Activated CD4-positive, alpha-beta memory T cell treated with anti-CD3 and anti-CD28 coated beads for 36 hours (primary cell): ENCODE measurements around the gene ADAMTSL1. TPM values are rescaled to one million over a fixed set of nuclear protein-coding genes. Genes with fewer than 3 reads are reported as not detected.

Experiments
- CTCF ChIA-PET: fragments of 350-600 bp; sonication (Branson Sonifier 250); formaldehyde crosslinking; loops from one replicate; lab custom pipeline; 2021; ENCODE audit warnings: antibody characterized with exemption, inconsistent platforms; lab: Charles Lee
- POLR2A ChIA-PET: fragments of 350-600 bp; sonication (Branson Sonifier 250); formaldehyde crosslinking; loops from one replicate; lab custom pipeline; 2021; ENCODE audit warnings: antibody characterized with exemption; lab: Charles Lee
- DNase-seq: peaks from one replicate; pipeline ENCODE4 v3.0.0-alpha.2; 2020
- H3K27ac Mint-ChIP-seq: one replicate; pipeline ENCODE4 v1.8.0; 2021; ENCODE audit warnings: mixed read lengths
- H3K27me3 Mint-ChIP-seq: one replicate; pipeline ENCODE4 v1.8.0; 2021; ENCODE audit warnings: mixed read lengths
- H3K36me3 Mint-ChIP-seq: one replicate; pipeline ENCODE4 v1.8.0; 2021; ENCODE audit warnings: mixed read lengths
- H3K4me1 Mint-ChIP-seq: one replicate; pipeline ENCODE4 v1.8.0; 2021; ENCODE audit warnings: low read depth, mixed read lengths
- H3K4me3 Mint-ChIP-seq: one replicate; pipeline ENCODE4 v1.8.0; 2021; ENCODE audit warnings: mild to moderate bottlenecking, mixed read lengths
- H3K9me3 Mint-ChIP-seq: one replicate; pipeline ENCODE4 v1.8.0; 2021; ENCODE audit warnings: mixed read lengths
- intact Hi-C: fragments of 100-400 bp; cut with micrococcal nuclease; formaldehyde crosslinking; loops from one replicate; pipeline ENCODE4 v1.15.1; 2023
- total RNA-seq, 2 experiments: library from RNA; stranded (reverse); gene quantifications; one replicate each; pipeline ENCODE4 v1.2.3, GENCODE V29; 2021

ADAMTSL1 gene
- total RNA-seq, 2 experiments from 2014 or later, result not detected

DNA sequence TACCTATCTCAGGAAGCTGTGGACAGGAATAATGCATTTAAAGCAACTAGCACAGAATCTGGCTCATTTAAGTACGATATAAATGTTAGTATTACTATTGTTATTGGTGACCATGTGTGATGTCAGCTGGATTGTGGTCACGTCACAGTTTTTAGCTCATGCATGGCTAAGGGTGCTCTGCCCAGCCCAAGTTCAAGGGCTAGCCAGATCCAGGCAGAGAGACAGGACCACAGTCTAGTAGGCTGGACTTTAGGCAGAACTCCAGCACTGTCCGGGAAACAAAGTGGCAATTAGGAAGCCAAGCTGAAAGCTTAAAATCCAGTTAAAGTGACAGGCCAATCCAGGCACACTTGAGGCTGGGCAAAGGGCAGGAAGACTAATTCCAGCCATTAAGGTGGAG lies 273.6 kb downstream of the ADAMTSL1 start:
- Mint-ChIP-seq H3K4me3 (no peak overlapping the region), H3K36me3 (no peaks in the 10 kb centered on the region), H3K27me3 (no peaks in the 10 kb centered on the region), H3K9me3 (no peaks in the 10 kb centered on the region), H3K4me1 (no peaks in the 10 kb centered on the region), H3K27ac (no peak overlapping the region)
- ChIA-PET POLR2A (interaction anchor here (0.7 kb wide), 1 partner anchor 56 kb away, joined by 3 read pairs; no protein-coding TSS in a partner anchor), CTCF (interaction anchor here (0.6 kb wide), 1 partner anchor 249 kb away, joined by 3 read pairs; no protein-coding TSS in a partner anchor)
- intact Hi-C loops, result no loop called here
- DNase-seq, result no peak

DNA sequence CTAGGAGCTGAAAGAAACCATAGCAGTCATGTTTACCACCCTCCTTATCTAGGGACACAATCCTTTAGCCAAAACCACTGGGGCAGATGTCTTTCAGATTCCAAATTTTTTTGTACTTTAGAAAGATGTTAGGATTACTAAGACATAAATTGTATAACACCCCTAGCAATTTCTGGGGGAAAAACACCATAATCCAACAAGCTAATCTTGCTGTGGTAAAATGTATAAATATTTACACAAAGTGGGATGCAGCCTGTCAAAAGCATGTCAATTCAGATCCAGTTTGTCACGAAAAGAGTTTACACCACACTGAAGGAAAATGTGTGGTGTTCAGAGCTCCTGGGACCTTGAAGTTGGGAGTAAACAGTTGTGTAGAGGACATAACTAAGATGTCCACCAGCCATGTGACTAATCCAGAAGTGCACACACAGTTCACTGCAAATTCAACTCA lies 274.3 kb downstream of the ADAMTSL1 start:
- CTCF ChIA-PET, result no interaction called here
- no peaks in the 10 kb centered on the region for H3K36me3 Mint-ChIP-seq
- H3K4me1 Mint-ChIP-seq, result no peaks in the 10 kb centered on the region
- intact Hi-C loops, result no loop called here
- no peaks in the 10 kb centered on the region for H3K9me3 Mint-ChIP-seq
- no peak overlapping the region for H3K4me3 Mint-ChIP-seq
- DNase-seq, result no peak
- no peak overlapping the region for H3K27ac Mint-ChIP-seq
- POLR2A ChIA-PET, result no interaction called here
- H3K27me3 Mint-ChIP-seq, result no peaks in the 10 kb centered on the region

DNA sequence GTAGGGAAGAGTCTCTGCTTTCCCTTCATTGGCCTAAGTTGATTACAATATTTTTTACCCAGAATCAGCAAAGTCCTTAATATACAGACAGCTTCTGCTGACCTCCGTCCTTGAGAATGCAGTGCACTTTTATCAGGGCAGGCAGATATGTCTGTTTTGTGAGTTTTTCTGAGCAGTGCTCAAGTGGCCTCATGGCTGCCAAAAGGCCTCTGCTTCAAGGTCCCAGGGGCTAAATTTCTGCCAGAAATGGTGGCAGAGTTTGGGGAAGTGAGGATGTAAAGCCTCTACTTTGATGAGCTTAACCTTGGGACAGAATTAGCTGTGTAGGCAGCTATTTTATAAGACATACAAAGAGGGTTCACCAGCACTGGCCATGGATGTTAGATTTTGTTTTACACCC lies 275.8 kb downstream of the ADAMTSL1 start:
- intact Hi-C loops, result no loop called here
- ChIA-PET CTCF (no interaction called here), POLR2A (no interaction called here)
- Mint-ChIP-seq H3K27ac (no peak overlapping the region), H3K27me3 (no peaks in the 10 kb centered on the region), H3K4me1 (no peaks in the 10 kb centered on the region), H3K36me3 (no peaks in the 10 kb centered on the region), H3K9me3 (no peaks in the 10 kb centered on the region), H3K4me3 (no peak overlapping the region)
- no peak for DNase-seq

DNA sequence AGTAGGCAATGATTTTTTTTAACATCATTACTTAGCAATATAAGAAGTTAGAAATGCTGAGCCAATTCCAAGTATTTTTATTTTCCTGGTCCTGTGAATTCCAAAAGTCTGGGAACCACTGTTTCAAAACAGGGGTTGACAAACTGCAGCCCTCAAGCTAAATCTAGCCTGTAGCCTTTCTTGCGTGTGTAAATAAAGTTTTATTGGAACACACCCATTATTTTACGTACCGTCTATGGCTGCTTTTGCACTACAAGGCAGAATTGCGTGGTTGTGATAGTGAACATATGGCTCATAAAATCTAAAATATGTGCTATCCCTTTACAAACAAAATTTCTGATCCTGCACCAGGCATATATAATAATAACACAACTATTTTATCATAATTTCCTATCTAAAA lies 280.0 kb downstream of the ADAMTSL1 start:
- Mint-ChIP-seq H3K4me1 (no peaks in the 10 kb centered on the region), H3K36me3 (no peaks in the 10 kb centered on the region), H3K4me3 (no peak overlapping the region), H3K9me3 (no peaks in the 10 kb centered on the region), H3K27ac (no peak overlapping the region), H3K27me3 (no peaks in the 10 kb centered on the region)
- intact Hi-C loops, result no loop called here
- DNase-seq, result no peak
- ChIA-PET CTCF (no interaction called here), POLR2A (no interaction called here)

DNA sequence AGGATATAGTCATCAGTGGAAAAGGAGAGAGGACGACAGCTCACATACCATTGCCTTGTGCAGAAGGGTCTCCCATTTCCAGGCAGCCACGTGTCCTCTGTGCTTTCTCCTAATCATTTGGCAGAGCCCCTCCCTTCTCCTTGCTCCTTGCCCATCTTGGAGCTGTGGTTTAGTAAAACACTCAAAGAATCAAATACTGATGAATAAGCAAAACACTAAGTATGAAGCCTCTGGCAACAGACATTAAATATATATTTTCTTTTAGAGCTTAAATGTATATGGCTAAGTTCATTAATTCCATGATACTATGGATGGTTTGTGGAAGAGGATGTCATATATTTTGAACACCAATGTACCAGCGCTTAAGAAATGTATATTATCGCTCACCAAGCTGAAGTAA lies 280.6 kb downstream of the ADAMTSL1 start:
- Mint-ChIP-seq H3K9me3 (no peaks in the 10 kb centered on the region), H3K36me3 (no peaks in the 10 kb centered on the region), H3K27ac (no peak overlapping the region), H3K4me1 (no peaks in the 10 kb centered on the region), H3K27me3 (no peaks in the 10 kb centered on the region), H3K4me3 (no peak overlapping the region)
- no peak for DNase-seq
- intact Hi-C loops, result no loop called here
- CTCF ChIA-PET, result no interaction called here
- POLR2A ChIA-PET, result no interaction called here

DNA sequence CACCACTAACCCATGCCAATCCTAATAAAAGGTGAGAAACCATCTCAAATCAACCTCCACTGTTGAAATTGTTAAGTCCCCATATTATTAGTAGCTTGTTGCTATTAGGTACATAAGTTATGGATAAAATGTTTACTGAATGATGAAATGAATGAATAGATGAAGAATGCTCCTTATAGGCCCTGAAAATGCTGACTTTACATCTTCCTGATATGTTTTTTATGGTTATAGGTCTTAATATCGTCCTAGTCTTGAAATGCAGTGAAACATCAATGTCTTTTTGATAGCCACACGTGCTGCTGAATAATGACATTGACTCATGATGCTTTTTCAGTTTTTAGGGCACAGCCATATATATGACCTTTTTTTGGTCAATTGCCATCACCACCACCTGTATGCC lies 281.3 kb downstream of the ADAMTSL1 start:
- no peaks in the 10 kb centered on the region for H3K36me3 Mint-ChIP-seq
- intact Hi-C loops, result no loop called here
- no peak for DNase-seq
- ChIA-PET CTCF (no interaction called here), POLR2A (no interaction called here)
- no peak overlapping the region for H3K27ac Mint-ChIP-seq
- no peaks in the 10 kb centered on the region for H3K27me3 Mint-ChIP-seq
- H3K9me3 Mint-ChIP-seq, result no peaks in the 10 kb centered on the region
- no peaks in the 10 kb centered on the region for H3K4me1 Mint-ChIP-seq
- no peak overlapping the region for H3K4me3 Mint-ChIP-seq

DNA sequence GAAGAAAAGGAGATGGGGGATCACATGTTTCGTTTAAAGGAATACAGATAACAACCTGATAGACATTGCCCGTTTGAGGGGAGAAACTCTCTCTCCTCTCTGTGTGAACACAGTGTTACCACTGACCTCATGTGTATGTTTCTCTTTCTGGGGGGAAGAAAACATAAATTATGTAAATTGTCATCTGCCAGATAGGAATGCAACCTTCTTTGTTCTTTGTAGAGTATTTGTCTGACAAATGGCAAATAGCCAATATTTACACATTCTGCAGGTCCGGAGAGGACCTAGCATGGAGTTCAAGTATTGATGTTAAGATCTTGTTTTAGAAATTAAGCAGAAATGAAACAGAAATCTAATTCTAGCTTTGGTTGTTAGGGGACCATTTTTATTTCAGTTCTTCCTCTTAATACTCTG lies 282.8 kb downstream of the ADAMTSL1 start:
- H3K4me1 Mint-ChIP-seq, result no peaks in the 10 kb centered on the region
- no peak for DNase-seq
- intact Hi-C loops, result no loop called here
- no peaks in the 10 kb centered on the region for H3K9me3 Mint-ChIP-seq
- H3K4me3 Mint-ChIP-seq, result no peak overlapping the region
- H3K27ac Mint-ChIP-seq, result no peak overlapping the region
- H3K27me3 Mint-ChIP-seq, result no peaks in the 10 kb centered on the region
- POLR2A ChIA-PET, result no interaction called here
- no peaks in the 10 kb centered on the region for H3K36me3 Mint-ChIP-seq
- CTCF ChIA-PET, result no interaction called here

DNA sequence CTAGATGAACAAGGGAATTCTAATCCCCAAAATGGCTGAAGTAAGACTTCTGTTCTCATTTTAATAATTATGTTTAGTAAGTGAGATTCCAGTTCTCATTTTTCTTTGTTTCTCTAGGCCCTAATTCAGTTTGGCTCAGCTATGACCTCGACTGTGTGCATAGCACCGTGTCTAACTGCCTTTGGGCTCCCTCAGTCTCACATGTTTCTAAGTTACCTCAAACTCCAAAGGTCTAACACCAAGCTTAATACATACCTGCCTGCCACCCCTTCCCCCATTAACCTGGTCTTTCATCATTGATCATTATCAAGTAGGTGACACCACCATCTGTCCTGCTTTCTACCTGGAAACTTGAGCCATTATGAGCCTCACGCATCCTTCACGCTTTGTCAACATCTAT lies 285.9 kb downstream of the ADAMTSL1 start:
- intact Hi-C loops, result no loop called here
- no peaks in the 10 kb centered on the region for H3K27me3 Mint-ChIP-seq

DNA sequence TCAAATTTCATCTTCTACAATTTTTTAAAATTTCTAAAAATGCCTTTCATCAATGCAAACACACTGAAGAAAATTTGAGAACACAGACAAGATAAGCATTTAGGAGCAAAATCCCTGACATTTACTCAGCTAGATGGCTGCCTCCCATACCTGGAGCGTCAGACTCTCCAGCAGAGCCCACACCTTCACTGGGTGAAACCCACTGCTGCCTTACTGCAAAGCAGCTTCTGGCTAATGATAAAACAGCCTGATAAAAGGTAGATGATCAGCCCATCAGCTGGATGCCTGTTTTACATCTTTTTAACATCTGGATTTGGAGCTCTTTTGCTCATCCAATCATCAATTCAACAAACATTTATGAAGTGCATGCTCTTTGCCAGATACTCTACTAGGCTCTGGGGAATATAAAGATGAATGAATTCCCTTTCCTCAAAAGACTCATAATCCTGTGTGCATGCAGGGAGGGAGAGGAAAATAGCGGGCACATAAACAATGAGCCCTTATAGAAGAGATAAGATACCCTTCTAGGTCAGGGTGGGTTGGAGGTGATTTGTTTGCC lies 287.9 kb downstream of the ADAMTSL1 start:
- Mint-ChIP-seq H3K4me3 (no peak overlapping the region), H3K4me1 (no peaks in the 10 kb centered on the region), H3K9me3 (no peaks in the 10 kb centered on the region), H3K36me3 (no peaks in the 10 kb centered on the region), H3K27me3 (no peaks in the 10 kb centered on the region), H3K27ac (no peak overlapping the region)
- ChIA-PET POLR2A (no interaction called here), CTCF (no interaction called here)
- intact Hi-C loops, result no loop called here
- no peak for DNase-seq

More for the DNA sequence above, 285.9 kb downstream of the ADAMTSL1 start:
- ChIA-PET POLR2A (no interaction called here), CTCF (no interaction called here)
- H3K9me3 Mint-ChIP-seq, result no peaks in the 10 kb centered on the region
- DNase-seq, result no peak
- no peaks in the 10 kb centered on the region for H3K36me3 Mint-ChIP-seq
- no peak overlapping the region for H3K27ac Mint-ChIP-seq
- no peak overlapping the region for H3K4me3 Mint-ChIP-seq
- H3K4me1 Mint-ChIP-seq, result no peaks in the 10 kb centered on the region

DNA sequence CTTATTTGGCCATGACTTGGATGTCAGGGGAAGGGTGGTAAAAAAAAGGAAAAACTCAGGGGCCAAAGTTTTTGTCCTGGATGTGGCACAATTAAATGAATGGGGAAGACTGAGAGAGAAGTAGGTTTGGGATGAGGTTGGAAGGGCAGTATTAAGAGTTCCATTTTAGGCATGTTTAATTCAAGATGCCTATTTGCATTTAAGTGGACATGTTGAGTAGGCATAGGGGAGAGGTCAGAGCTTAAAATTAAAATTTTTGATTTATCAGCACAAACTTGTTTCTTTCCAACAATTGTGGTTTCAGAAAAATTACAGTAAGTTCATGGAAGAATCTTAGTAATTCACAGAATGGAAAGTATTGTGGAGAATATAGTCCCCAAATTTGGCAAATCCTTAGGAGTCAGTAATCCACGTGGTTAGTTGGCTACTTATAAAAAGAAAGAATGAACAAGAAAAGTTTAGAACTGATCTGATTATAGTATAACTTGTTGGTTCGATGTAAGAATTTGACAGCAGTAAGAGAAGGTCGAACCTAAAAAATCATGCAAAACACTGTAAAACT lies 293.1 kb downstream of the ADAMTSL1 start:
- H3K4me1 Mint-ChIP-seq, result no peaks in the 10 kb centered on the region
- DNase-seq, result no peak
- intact Hi-C loops, result no loop called here
- ChIA-PET POLR2A (no interaction called here), CTCF (no interaction called here)
- H3K9me3 Mint-ChIP-seq, result no peaks in the 10 kb centered on the region
- H3K4me3 Mint-ChIP-seq, result no peak overlapping the region
- no peak overlapping the region for H3K27ac Mint-ChIP-seq
- H3K27me3 Mint-ChIP-seq, result no peaks in the 10 kb centered on the region
- no peaks in the 10 kb centered on the region for H3K36me3 Mint-ChIP-seq

DNA sequence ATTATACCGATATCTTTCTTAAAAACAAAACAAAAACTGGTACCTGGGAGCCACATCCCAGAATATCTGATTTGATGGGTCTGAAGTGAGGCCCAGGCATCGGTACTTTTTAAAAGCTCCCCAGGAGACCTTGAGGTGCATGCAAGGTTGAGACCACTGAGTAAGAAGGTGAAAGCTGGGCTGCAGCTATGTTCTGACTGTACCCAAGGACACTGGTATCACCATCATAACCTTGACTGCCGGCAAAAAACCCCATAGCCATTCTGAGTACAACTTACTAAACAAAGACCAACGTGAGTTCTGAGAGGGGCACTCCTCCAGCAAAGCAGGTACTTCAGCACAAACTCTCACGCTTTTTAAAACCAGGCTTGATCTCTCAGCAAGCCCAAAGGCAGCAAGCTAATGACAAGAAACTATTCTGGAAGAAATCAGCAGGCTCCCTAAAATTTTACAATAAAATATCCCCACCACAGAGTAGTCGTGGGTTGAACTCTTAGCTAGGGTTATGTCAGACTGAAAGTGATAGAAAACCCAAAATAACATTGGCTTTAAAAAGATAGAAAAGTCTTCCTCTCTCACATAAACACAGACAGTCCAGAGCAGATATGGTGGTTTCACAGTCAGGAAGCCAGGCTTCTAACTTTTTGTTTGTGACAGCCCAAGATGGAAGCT lies 295.1 kb downstream of the ADAMTSL1 start:
- ChIA-PET POLR2A (no interaction called here), CTCF (no interaction called here)
- Mint-ChIP-seq H3K4me1 (no peaks in the 10 kb centered on the region), H3K4me3 (no peak overlapping the region), H3K36me3 (no peaks in the 10 kb centered on the region), H3K9me3 (no peaks in the 10 kb centered on the region), H3K27ac (no peak overlapping the region), H3K27me3 (no peaks in the 10 kb centered on the region)
- intact Hi-C loops, result no loop called here
- DNase-seq, result no peak

DNA sequence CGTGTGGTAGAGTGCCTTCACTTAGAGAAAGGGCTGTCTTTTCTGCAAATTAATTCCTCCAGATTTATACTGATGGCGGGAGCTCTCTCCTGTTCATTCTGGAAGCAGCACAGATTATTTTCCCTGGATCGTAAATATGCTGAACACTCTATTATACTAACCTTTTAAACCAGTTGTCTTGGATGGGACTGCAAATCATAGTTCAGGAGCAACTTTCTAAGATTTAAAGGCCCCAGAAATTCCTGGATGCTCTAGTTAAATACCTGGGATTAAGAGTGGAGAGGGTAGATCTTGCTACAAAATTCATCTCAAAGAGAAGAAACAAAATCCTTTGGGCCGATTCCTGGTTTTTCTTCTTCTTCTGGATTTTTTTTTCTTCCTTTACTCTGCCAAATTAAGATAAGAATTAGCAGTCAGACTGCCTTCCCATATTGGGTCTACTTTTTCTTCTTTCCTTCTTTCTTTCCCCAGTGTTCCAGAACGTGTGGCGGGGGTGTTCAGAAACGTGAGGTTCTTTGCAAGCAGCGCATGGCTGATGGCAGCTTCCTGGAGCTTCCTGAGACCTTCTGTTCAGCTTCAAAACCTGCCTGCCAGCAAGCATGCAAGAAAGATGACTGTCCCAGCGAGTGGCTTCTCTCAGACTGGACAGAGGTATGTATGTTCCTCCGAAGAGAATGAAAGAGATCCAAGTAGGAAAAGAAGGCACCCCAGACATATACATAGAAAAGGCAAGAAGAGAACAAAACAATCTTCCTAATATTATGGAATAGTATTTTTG lies 296.4 kb downstream of the ADAMTSL1 start:
- no peak overlapping the region for H3K27ac Mint-ChIP-seq
- no peaks in the 10 kb centered on the region for H3K36me3 Mint-ChIP-seq
- no peaks in the 10 kb centered on the region for H3K27me3 Mint-ChIP-seq
- H3K4me3 Mint-ChIP-seq, result no peak overlapping the region
- ChIA-PET POLR2A (no interaction called here), CTCF (no interaction called here)
- intact Hi-C loops, result no loop called here
- DNase-seq, result no peak
- no peaks in the 10 kb centered on the region for H3K4me1 Mint-ChIP-seq
- no peaks in the 10 kb centered on the region for H3K9me3 Mint-ChIP-seq
